ENCODE data around the gene DGKG. TPM values are rescaled to one million over a fixed set of nuclear protein-coding genes. Genes with fewer than 3 reads are reported as not detected.

DGKG gene
- total RNA-seq, 1 experiment from 2014 or later, result 0.04 TPM

- H2AFZ ChIP-seq (ENCODE audit: low read length), result no peak overlapping the region
- no peak for DNase-seq
- no peak overlapping the region for H3K9ac ChIP-seq (ENCODE audit: low read length)
- no peak overlapping the region for H3K4me3 ChIP-seq (ENCODE audit: low read length)
- H4K20me1 ChIP-seq (ENCODE audit: insufficient read depth, low read depth, low read length), result no peaks in the 10 kb centered on the region
- no peaks in the 10 kb centered on the region for H3K4me1 ChIP-seq (ENCODE audit: low read length)
- no peaks in the 10 kb centered on the region for H3K79me2 ChIP-seq (ENCODE audit: low read length)
- H3K9me3 ChIP-seq (ENCODE audit: low read length), result no peaks in the 10 kb centered on the region
- no peak overlapping the region for H3K27ac ChIP-seq (ENCODE audit: low read length)
- no peak overlapping the region for H3K4me2 ChIP-seq (ENCODE audit: low read depth, low read length, poor library complexity, severe bottlenecking)
- H3K27me3 ChIP-seq (ENCODE audit: low read length), result 0 out of 2 replicates have a peak, but pooled peaks cover 5% of the 10 kb centered on the region
- H3K9me2 ChIP-seq (replicated peaks; ENCODE audit: insufficient read depth, low read length), result no peaks in the 10 kb centered on the region
- H3K36me3 ChIP-seq (ENCODE audit: insufficient read depth, low read length), result no peaks in the 10 kb centered on the region
These were observed 12.3 kb upstream of the DGKG start for GRCh38 chr3:186374376-186374775.

- H3K27ac ChIP-seq (ENCODE audit: low read length), result no peak overlapping the region
- H3K4me1 ChIP-seq (ENCODE audit: low read length), result no peaks in the 10 kb centered on the region
- H3K4me2 ChIP-seq (ENCODE audit: low read depth, low read length, poor library complexity, severe bottlenecking), result no peak overlapping the region
- no peaks in the 10 kb centered on the region for H3K36me3 ChIP-seq (ENCODE audit: insufficient read depth, low read length)
- H3K9me2 ChIP-seq (replicated peaks; ENCODE audit: insufficient read depth, low read length), result no peaks in the 10 kb centered on the region
- H4K20me1 ChIP-seq (ENCODE audit: insufficient read depth, low read depth, low read length), result no peaks in the 10 kb centered on the region
- H3K4me3 ChIP-seq (ENCODE audit: low read length), result no peak overlapping the region
- no peaks in the 10 kb centered on the region for H3K9me3 ChIP-seq (ENCODE audit: low read length)
- DNase-seq, result no peak
- H3K79me2 ChIP-seq (ENCODE audit: low read length), result no peaks in the 10 kb centered on the region
- no peak overlapping the region for H3K9ac ChIP-seq (ENCODE audit: low read length)
- H2AFZ ChIP-seq (ENCODE audit: low read length), result no peak overlapping the region
- H3K27me3 ChIP-seq (ENCODE audit: low read length), result 0 out of 2 replicates have a peak, but pooled peaks cover 5% of the 10 kb centered on the region
These were observed 7.2 kb upstream of the DGKG start for GRCh38 chr3:186369217-186369616.

- H3K9ac ChIP-seq (ENCODE audit: low read length), result no peak overlapping the region
- no peaks in the 10 kb centered on the region for H3K4me1 ChIP-seq (ENCODE audit: low read length)
- no peak overlapping the region for H3K4me3 ChIP-seq (ENCODE audit: low read length)
- H3K27me3 ChIP-seq (ENCODE audit: low read length), result 0 out of 2 replicates have a peak, but pooled peaks cover under 1% of the 10 kb centered on the region
- H3K79me2 ChIP-seq (ENCODE audit: low read length), result no peaks in the 10 kb centered on the region
- H3K9me3 ChIP-seq (ENCODE audit: low read length), result no peaks in the 10 kb centered on the region
- H4K20me1 ChIP-seq (ENCODE audit: insufficient read depth, low read depth, low read length), result no peaks in the 10 kb centered on the region
- no peaks in the 10 kb centered on the region for H3K9me2 ChIP-seq (replicated peaks; ENCODE audit: insufficient read depth, low read length)
- DNase-seq, result no peak
- no peak overlapping the region for H3K4me2 ChIP-seq (ENCODE audit: low read depth, low read length, poor library complexity, severe bottlenecking)
- no peak overlapping the region for H2AFZ ChIP-seq (ENCODE audit: low read length)
- no peaks in the 10 kb centered on the region for H3K36me3 ChIP-seq (ENCODE audit: insufficient read depth, low read length)
- H3K27ac ChIP-seq (ENCODE audit: low read length), result no peak overlapping the region
These were observed 6.7 kb upstream of the DGKG start for GRCh38 chr3:186368717-186369116.

- Histone ChIP-seq H3K27ac (ENCODE audit: low read length) (no peak overlapping the region), H3K27me3 (ENCODE audit: low read length) (no peaks in the 10 kb centered on the region), H3K4me1 (ENCODE audit: low read length) (no peaks in the 10 kb centered on the region), H4K20me1 (ENCODE audit: insufficient read depth, low read depth, low read length) (no peaks in the 10 kb centered on the region), H3K9ac (ENCODE audit: low read length) (no peak overlapping the region), H3K36me3 (ENCODE audit: insufficient read depth, low read length) (no peaks in the 10 kb centered on the region), H3K79me2 (ENCODE audit: low read length) (no peaks in the 10 kb centered on the region), H3K4me2 (ENCODE audit: low read depth, low read length, poor library complexity, severe bottlenecking) (no peak overlapping the region), H2AFZ (ENCODE audit: low read length) (no peak overlapping the region), H3K9me3 (ENCODE audit: low read length) (no peaks in the 10 kb centered on the region), H3K4me3 (ENCODE audit: low read length) (no peak overlapping the region), H3K9me2 (replicated peaks; ENCODE audit: insufficient read depth, low read length) (no peaks in the 10 kb centered on the region)
- DNase-seq, result no peak
These were observed 6.1 kb upstream of the DGKG start for GRCh38 chr3:186368176-186368575.

GRCh38 chr3:186367631-186368030 lies 5.6 kb upstream of the DGKG start:
- no peaks in the 10 kb centered on the region for H3K27me3 ChIP-seq (ENCODE audit: low read length)
- no peak overlapping the region for H3K9ac ChIP-seq (ENCODE audit: low read length)
- no peaks in the 10 kb centered on the region for H4K20me1 ChIP-seq (ENCODE audit: insufficient read depth, low read depth, low read length)
- no peak overlapping the region for H2AFZ ChIP-seq (ENCODE audit: low read length)
- H3K36me3 ChIP-seq (ENCODE audit: insufficient read depth, low read length), result no peaks in the 10 kb centered on the region
- H3K9me2 ChIP-seq (replicated peaks; ENCODE audit: insufficient read depth, low read length), result no peaks in the 10 kb centered on the region
- no peaks in the 10 kb centered on the region for H3K9me3 ChIP-seq (ENCODE audit: low read length)
- no peak overlapping the region for H3K4me2 ChIP-seq (ENCODE audit: low read depth, low read length, poor library complexity, severe bottlenecking)
- H3K4me3 ChIP-seq (ENCODE audit: low read length), result no peak overlapping the region
- DNase-seq, result no peak
- H3K4me1 ChIP-seq (ENCODE audit: low read length), result no peaks in the 10 kb centered on the region
- no peaks in the 10 kb centered on the region for H3K79me2 ChIP-seq (ENCODE audit: low read length)
- H3K27ac ChIP-seq (ENCODE audit: low read length), result no peak overlapping the region

- Histone ChIP-seq H2AFZ (ENCODE audit: low read length) (no peak overlapping the region), H3K4me2 (ENCODE audit: low read depth, low read length, poor library complexity, severe bottlenecking) (no peak overlapping the region)
These were observed 4.2 kb upstream of the DGKG start for GRCh38 chr3:186366206-186366605.

GRCh38 chr3:186365202-186365974 lies 3.4 kb upstream of the DGKG start:
- Histone ChIP-seq H3K79me2 (ENCODE audit: low read length) (no peaks in the 10 kb centered on the region), H2AFZ (ENCODE audit: low read length) (no peak overlapping the region), H3K9me3 (ENCODE audit: low read length) (no peaks in the 10 kb centered on the region), H3K9me2 (replicated peaks; ENCODE audit: insufficient read depth, low read length) (no peaks in the 10 kb centered on the region), H4K20me1 (ENCODE audit: insufficient read depth, low read depth, low read length) (no peaks in the 10 kb centered on the region), H3K36me3 (ENCODE audit: insufficient read depth, low read length) (no peaks in the 10 kb centered on the region), H3K27me3 (ENCODE audit: low read length) (no peaks in the 10 kb centered on the region), H3K27ac (ENCODE audit: low read length) (no peak overlapping the region), H3K4me1 (ENCODE audit: low read length) (no peaks in the 10 kb centered on the region), H3K4me3 (ENCODE audit: low read length) (no peak overlapping the region), H3K4me2 (ENCODE audit: low read depth, low read length, poor library complexity, severe bottlenecking) (no peak overlapping the region), H3K9ac (ENCODE audit: low read length) (no peak overlapping the region)
- no peak for DNase-seq

More at GRCh38 chr3:186366206-186366605, 4.2 kb upstream of the DGKG start:
- Histone ChIP-seq H3K36me3 (ENCODE audit: insufficient read depth, low read length) (no peaks in the 10 kb centered on the region), H3K27me3 (ENCODE audit: low read length) (no peaks in the 10 kb centered on the region), H3K9ac (ENCODE audit: low read length) (no peak overlapping the region), H3K4me3 (ENCODE audit: low read length) (no peak overlapping the region), H3K79me2 (ENCODE audit: low read length) (no peaks in the 10 kb centered on the region), H3K9me2 (replicated peaks; ENCODE audit: insufficient read depth, low read length) (no peaks in the 10 kb centered on the region), H4K20me1 (ENCODE audit: insufficient read depth, low read depth, low read length) (no peaks in the 10 kb centered on the region), H3K4me1 (ENCODE audit: low read length) (no peaks in the 10 kb centered on the region), H3K27ac (ENCODE audit: low read length) (no peak overlapping the region), H3K9me3 (ENCODE audit: low read length) (no peaks in the 10 kb centered on the region)
- no peak for DNase-seq

GRCh38 chr3:186362988-186363387 lies 954 bp upstream of the DGKG start:
- Histone ChIP-seq H3K79me2 (ENCODE audit: low read length) (no peaks in the 10 kb centered on the region), H3K4me2 (ENCODE audit: low read depth, low read length, poor library complexity, severe bottlenecking) (no peak overlapping the region), H3K4me3 (ENCODE audit: low read length) (no peak overlapping the region), H3K36me3 (ENCODE audit: insufficient read depth, low read length) (no peaks in the 10 kb centered on the region), H3K9me3 (ENCODE audit: low read length) (no peaks in the 10 kb centered on the region), H3K9ac (ENCODE audit: low read length) (no peak overlapping the region), H3K27me3 (ENCODE audit: low read length) (0 out of 2 replicates have a peak, but pooled peaks cover 2% of the 10 kb centered on the region), H2AFZ (ENCODE audit: low read length) (no peak overlapping the region), H3K4me1 (ENCODE audit: low read length) (no peaks in the 10 kb centered on the region), H4K20me1 (ENCODE audit: insufficient read depth, low read depth, low read length) (no peaks in the 10 kb centered on the region), H3K9me2 (replicated peaks; ENCODE audit: insufficient read depth, low read length) (no peaks in the 10 kb centered on the region), H3K27ac (ENCODE audit: low read length) (no peak overlapping the region)
- no peak for DNase-seq
